Activated naive CD8-positive, alpha-beta T cell (primary cell): Measurements from ENCODE around the gene ABCC1.

ENCODE experiments used
- H3K27ac Mint-ChIP-seq: one replicate; pipeline ENCODE4 v1.8.0; 2021; ENCODE audit warnings: mixed read lengths
- H3K27me3 Mint-ChIP-seq: one replicate; pipeline ENCODE4 v1.8.0; 2021; ENCODE audit warnings: mixed read lengths
- H3K36me3 Mint-ChIP-seq: one replicate; pipeline ENCODE4 v1.8.0; 2021; ENCODE audit warnings: mixed read lengths
- H3K4me1 Mint-ChIP-seq: one replicate; pipeline ENCODE4 v1.8.0; 2021; ENCODE audit warnings: low read depth, mixed read lengths
- H3K4me3 Mint-ChIP-seq: one replicate; pipeline ENCODE4 v1.8.0; 2021; ENCODE audit warnings: mild to moderate bottlenecking, mixed read lengths
- H3K9me3 Mint-ChIP-seq: one replicate; pipeline ENCODE4 v1.8.0; 2021; ENCODE audit warnings: low read depth, mixed read lengths

The ABCC1 gene

GRCh38 chr16:16131204-16131603 lies 181.8 kb downstream of the ABCC1 start:
- H3K36me3 Mint-ChIP-seq: peaks cover 4% of the 10 kb centered on the region
- no peaks in the 10 kb centered on the region for H3K9me3 Mint-ChIP-seq
- H3K4me1 Mint-ChIP-seq: peaks cover 1% of the 10 kb centered on the region
- no peak overlapping the region for H3K4me3 Mint-ChIP-seq
- no peaks in the 10 kb centered on the region for H3K27me3 Mint-ChIP-seq
- H3K27ac Mint-ChIP-seq: no peak overlapping the region

DNA sequence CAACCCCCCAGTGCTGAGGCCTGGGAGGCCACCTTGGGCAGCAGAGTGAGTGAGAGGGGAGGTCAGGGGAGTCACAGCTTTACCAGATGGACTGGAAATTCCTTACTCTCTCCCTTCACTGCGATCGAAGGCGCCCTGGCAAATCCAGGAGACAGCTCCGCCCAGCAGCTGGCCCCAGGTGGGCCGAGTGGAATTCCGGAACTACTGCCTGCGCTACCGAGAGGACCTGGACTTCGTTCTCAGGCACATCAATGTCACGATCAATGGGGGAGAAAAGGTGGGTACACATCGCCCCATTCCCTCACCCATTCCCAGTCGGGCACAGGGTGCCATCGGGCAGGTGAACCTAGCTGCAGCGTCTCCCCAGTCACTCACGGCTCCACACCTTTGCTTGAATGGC lies 182.2 kb downstream of the ABCC1 start:
- H3K9me3 Mint-ChIP-seq: no peaks in the 10 kb centered on the region
- H3K36me3 Mint-ChIP-seq: peaks cover 4% of the 10 kb centered on the region
- no peaks in the 10 kb centered on the region for H3K27me3 Mint-ChIP-seq
- H3K4me3 Mint-ChIP-seq: no peak overlapping the region
- H3K4me1 Mint-ChIP-seq: peaks cover 1% of the 10 kb centered on the region
- H3K27ac Mint-ChIP-seq: no peak overlapping the region

GRCh38 chr16:16133943-16134604 lies 184.7 kb downstream of the ABCC1 start:
- Mint-ChIP-seq H3K27me3 (no peaks in the 10 kb centered on the region), H3K27ac (no peak overlapping the region), H3K4me1 (no peaks in the 10 kb centered on the region), H3K4me3 (no peak overlapping the region), H3K9me3 (no peaks in the 10 kb centered on the region), H3K36me3 (peaks cover 4% of the 10 kb centered on the region)

GRCh38 chr16:16136588-16136987 lies 187.2 kb downstream of the ABCC1 start:
- Mint-ChIP-seq H3K27me3 (no peaks in the 10 kb centered on the region), H3K27ac (no peak overlapping the region), H3K36me3 (peaks cover 7% of the 10 kb centered on the region), H3K4me1 (no peaks in the 10 kb centered on the region), H3K9me3 (no peaks in the 10 kb centered on the region), H3K4me3 (no peak overlapping the region)

GRCh38 chr16:16137110-16137509 lies 187.7 kb downstream of the ABCC1 start:
- Mint-ChIP-seq H3K27me3 (no peaks in the 10 kb centered on the region), H3K27ac (no peak overlapping the region), H3K9me3 (no peaks in the 10 kb centered on the region), H3K4me1 (no peaks in the 10 kb centered on the region), H3K36me3 (peaks cover 7% of the 10 kb centered on the region), H3K4me3 (no peak overlapping the region)

DNA sequence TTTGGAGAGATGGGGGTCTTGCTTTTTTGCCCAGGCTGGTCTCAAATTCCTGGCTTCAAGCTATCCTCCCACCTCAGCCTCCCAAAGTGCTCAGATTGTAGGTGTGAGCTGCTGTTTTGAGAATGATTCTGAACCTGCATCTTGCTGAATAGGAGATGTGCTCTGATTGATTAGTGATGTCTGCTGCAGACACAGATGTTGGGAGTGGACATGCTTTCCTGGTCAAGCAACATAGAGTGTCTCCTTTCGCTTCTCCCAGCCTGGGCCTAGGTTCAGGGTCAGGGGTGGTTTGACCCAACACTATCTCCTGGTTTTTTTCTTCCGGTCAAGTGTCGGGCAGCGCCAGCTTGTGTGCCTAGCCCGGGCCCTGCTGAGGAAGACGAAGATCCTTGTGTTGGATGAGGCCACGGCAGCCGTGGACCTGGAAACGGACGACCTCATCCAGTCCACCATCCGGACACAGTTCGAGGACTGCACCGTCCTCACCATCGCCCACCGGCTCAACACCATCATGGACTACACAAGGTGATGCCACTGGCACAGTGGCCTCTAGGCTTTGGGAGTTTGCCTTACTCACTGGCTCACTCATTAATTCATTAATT lies 188.7 kb downstream of the ABCC1 start:
- no peak overlapping the region for H3K4me3 Mint-ChIP-seq
- no peaks in the 10 kb centered on the region for H3K4me1 Mint-ChIP-seq
- no peaks in the 10 kb centered on the region for H3K9me3 Mint-ChIP-seq
- peaks cover 7% of the 10 kb centered on the region for H3K36me3 Mint-ChIP-seq
- H3K27me3 Mint-ChIP-seq: no peaks in the 10 kb centered on the region
- H3K27ac Mint-ChIP-seq: no peak overlapping the region

DNA sequence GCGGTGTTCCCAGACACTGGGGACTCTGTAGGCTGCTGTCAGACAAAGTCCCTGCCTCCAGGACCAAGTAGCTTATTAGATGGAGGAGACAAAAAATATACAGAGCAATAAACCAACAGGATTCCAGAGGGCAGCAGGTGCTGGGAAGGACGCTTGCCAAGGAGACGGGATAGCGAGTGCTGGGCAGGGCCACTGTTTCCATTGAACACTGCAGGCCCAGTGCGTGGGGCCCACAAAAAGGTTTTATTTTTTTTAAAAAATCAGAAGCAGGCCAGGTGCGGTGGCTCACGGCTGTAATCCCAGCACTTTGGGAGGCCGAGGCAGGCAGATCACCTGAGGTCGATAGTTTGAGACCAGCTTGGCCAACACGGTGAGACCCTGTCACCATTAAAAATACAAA lies 189.6 kb downstream of the ABCC1 start:
- no peaks in the 10 kb centered on the region for H3K9me3 Mint-ChIP-seq
- H3K4me1 Mint-ChIP-seq: no peaks in the 10 kb centered on the region
- H3K4me3 Mint-ChIP-seq: no peak overlapping the region
- H3K36me3 Mint-ChIP-seq: peaks cover 2% of the 10 kb centered on the region
- H3K27ac Mint-ChIP-seq: no peak overlapping the region
- no peaks in the 10 kb centered on the region for H3K27me3 Mint-ChIP-seq

DNA sequence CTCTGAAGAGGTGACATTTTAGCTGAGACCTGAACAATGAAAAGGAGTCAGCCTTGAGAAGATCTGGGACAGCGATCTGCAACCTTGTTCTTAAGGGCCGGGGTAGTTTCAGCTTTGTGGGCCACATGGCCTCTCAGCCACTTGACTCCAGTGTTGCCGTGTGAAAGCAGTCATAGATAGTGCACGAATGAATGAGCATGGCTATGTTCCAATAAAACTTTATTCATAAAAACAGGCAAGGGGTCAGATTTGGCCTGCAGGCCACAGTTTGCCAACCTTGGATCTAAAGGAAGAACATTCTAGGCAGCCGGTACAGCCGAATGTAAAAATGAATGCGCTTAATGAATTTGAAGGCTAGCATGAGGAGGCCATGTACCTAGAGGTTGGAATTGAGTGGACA lies 190.4 kb downstream of the ABCC1 start:
- no peaks in the 10 kb centered on the region for H3K27me3 Mint-ChIP-seq
- H3K4me1 Mint-ChIP-seq: no peaks in the 10 kb centered on the region
- no peak overlapping the region for H3K27ac Mint-ChIP-seq
- peaks cover 2% of the 10 kb centered on the region for H3K36me3 Mint-ChIP-seq
- no peak overlapping the region for H3K4me3 Mint-ChIP-seq
- H3K9me3 Mint-ChIP-seq: no peaks in the 10 kb centered on the region

DNA sequence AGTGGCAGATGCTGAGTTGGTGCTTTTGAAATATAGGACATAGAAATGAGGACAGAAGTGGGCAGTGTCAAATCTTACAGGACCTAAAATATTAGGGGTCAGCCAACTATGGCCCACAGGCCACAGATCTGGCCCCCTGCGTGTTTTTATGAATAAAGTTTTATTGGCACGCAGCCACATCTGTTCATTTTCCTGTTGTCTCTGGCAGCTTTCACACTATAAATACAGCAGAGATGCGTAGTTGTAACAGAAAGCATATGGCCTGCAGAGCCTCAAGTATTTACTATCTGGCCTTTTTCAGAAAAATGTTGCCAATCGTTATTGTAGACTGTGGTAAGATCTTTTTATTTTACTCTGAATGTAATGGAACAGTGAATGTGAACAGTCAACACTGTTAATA lies 191.1 kb downstream of the ABCC1 start:
- Mint-ChIP-seq H3K4me1 (no peaks in the 10 kb centered on the region), H3K4me3 (no peak overlapping the region), H3K27ac (no peak overlapping the region), H3K9me3 (no peaks in the 10 kb centered on the region), H3K36me3 (peaks cover 3% of the 10 kb centered on the region), H3K27me3 (no peaks in the 10 kb centered on the region)

DNA sequence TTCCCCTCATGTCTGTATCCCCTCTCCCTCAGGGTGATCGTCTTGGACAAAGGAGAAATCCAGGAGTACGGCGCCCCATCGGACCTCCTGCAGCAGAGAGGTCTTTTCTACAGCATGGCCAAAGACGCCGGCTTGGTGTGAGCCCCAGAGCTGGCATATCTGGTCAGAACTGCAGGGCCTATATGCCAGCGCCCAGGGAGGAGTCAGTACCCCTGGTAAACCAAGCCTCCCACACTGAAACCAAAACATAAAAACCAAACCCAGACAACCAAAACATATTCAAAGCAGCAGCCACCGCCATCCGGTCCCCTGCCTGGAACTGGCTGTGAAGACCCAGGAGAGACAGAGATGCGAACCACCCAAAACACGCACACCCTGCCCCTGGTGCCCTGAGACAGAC lies 191.7 kb downstream of the ABCC1 start:
- Mint-ChIP-seq H3K4me3 (no peak overlapping the region), H3K27me3 (no peaks in the 10 kb centered on the region), H3K9me3 (no peaks in the 10 kb centered on the region), H3K27ac (no peak overlapping the region), H3K36me3 (peaks cover 4% of the 10 kb centered on the region), H3K4me1 (no peaks in the 10 kb centered on the region)

GRCh38 chr16:16141784-16142396 lies 192.5 kb downstream of the ABCC1 start:
- no peak overlapping the region for H3K27ac Mint-ChIP-seq
- H3K9me3 Mint-ChIP-seq: no peaks in the 10 kb centered on the region
- peaks cover 4% of the 10 kb centered on the region for H3K36me3 Mint-ChIP-seq
- no peaks in the 10 kb centered on the region for H3K4me1 Mint-ChIP-seq
- no peaks in the 10 kb centered on the region for H3K27me3 Mint-ChIP-seq
- no peak overlapping the region for H3K4me3 Mint-ChIP-seq

DNA sequence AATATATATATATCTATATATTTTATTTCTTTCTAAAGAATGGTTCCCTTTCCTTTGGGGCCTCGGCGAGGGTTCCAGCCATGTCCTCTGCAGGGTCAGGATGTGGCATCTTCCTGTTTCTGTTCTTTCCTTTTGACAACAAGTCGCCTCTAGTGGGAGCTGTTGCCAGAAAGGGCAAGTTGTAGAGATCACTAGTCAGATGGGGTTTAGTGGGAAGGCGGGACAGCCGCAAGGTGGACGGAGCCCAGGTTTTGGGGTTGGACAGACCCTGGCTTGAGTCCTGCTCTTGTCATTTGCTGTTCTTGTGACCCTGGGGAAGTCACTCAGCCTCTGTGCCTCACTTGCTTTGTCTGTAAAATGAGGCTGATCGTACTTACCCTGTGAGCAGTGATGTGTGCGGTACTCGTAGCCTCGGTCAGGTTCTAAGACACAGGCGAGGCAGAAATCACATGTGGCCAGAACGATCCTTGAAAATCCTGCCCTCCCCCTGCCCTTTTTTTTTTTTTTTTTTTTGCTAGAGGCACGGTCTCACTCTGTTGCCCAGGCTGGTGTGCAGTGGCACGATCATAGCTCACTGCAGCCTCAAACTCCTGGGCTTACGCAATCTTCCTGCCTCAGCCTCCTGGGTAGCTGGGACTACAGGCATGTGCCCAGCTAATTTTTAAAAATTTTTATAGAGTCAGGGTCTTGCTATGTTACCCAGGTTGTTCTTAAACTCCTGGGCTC lies 193.8 kb downstream of the ABCC1 start:
- Mint-ChIP-seq H3K4me1 (no peaks in the 10 kb centered on the region), H3K27me3 (no peaks in the 10 kb centered on the region), H3K27ac (no peak overlapping the region), H3K4me3 (no peak overlapping the region), H3K9me3 (no peaks in the 10 kb centered on the region), H3K36me3 (peaks cover 4% of the 10 kb centered on the region)

DNA sequence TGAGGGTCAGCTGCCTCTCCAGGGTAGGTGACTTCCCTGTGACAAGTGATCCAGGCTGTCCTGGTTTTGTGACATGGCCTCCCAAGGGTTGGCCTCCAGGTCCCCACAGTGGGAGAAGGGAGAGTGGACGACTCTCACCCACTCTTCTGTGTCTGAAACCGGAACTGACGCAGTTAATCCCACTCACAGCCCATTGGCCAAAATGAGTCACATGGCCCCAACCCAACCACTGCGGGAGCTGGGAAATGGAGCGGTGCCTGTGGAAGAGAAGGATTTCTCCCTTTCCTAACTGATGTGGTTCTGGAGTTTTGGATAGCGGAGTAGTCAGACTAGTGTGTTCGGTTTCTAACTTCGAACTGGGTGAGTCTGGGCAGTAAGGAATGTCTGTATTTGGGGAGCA lies 194.5 kb downstream of the ABCC1 start:
- no peaks in the 10 kb centered on the region for H3K4me1 Mint-ChIP-seq
- H3K4me3 Mint-ChIP-seq: no peak overlapping the region
- no peaks in the 10 kb centered on the region for H3K9me3 Mint-ChIP-seq
- H3K36me3 Mint-ChIP-seq: peaks cover 4% of the 10 kb centered on the region
- no peaks in the 10 kb centered on the region for H3K27me3 Mint-ChIP-seq
- no peak overlapping the region for H3K27ac Mint-ChIP-seq

DNA sequence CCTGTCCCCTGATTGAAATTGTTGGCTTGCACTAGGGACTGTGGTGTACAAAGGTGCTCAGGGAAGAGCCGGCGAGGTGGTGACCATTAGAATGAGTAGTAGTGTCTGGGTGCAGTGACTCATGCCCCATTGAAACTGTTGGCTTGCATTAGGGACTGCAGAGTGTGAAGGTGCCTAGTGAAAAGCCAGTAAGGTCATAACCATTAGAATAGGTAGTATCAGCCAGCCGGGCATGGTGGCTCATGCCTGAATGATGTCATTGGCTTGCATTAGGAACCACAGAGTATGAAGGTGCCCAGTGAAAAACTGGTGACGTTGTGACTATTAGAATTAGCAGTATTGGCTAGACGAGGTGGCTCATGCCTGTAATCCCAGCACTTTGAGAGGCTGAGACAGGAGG lies 195.0 kb downstream of the ABCC1 start:
- H3K36me3 Mint-ChIP-seq: peaks cover 4% of the 10 kb centered on the region
- H3K27ac Mint-ChIP-seq: no peak overlapping the region
- no peak overlapping the region for H3K4me3 Mint-ChIP-seq
- no peaks in the 10 kb centered on the region for H3K9me3 Mint-ChIP-seq
- H3K4me1 Mint-ChIP-seq: no peaks in the 10 kb centered on the region
- H3K27me3 Mint-ChIP-seq: no peaks in the 10 kb centered on the region

- peak overlapping the region; percentile 16 for H3K27ac Mint-ChIP-seq
- no peaks in the 10 kb centered on the region for H3K4me1 Mint-ChIP-seq
- no peak overlapping the region for H3K4me3 Mint-ChIP-seq
- peaks cover 4% of the 10 kb centered on the region for H3K36me3 Mint-ChIP-seq
- no peaks in the 10 kb centered on the region for H3K9me3 Mint-ChIP-seq
- H3K27me3 Mint-ChIP-seq: no peaks in the 10 kb centered on the region
These were observed 195.9 kb downstream of the ABCC1 start for GRCh38 chr16:16145286-16145685.
